Endothelial cell of umbilical vein (primary cell): Measurements from ENCODE around the gene MINPP1. TPM values are rescaled to one million over a fixed set of nuclear protein-coding genes. Genes with fewer than 3 reads are reported as not detected.

Experiments used
- BruUV-seq: library from RNA; stranded (reverse); fragments of 400-500 nt; replicated peaks from 2 replicates; lab custom pipeline; 2021; lab: Mats Ljungman, UMichigan
- CTCF ChIA-PET: fragments of 300-600, 350-600 bp; sonication (Branson Sonifier 250); formaldehyde crosslinking; loops from one replicate; lab custom pipeline; 2021; ENCODE audit warnings: antibody characterized with exemption, inconsistent platforms; lab: Charles Lee
- POLR2A ChIA-PET: fragments of 300-600, 350-600 bp; sonication (Branson Sonifier 250); formaldehyde crosslinking; loops from one replicate; lab custom pipeline; 2021; ENCODE audit warnings: antibody characterized with exemption, inconsistent platforms; lab: Charles Lee
- DNase-seq: peaks from one replicate; pipeline ENCODE4 v3.0.0-alpha.2; 2011; ENCODE audit warnings: low read depth, low spot score
- FAIRE-seq: peaks from 2 replicates; lab custom pipeline; 2011; peaks lifted over from hg19 to GRCh38; lab: Jason Lieb, UNC
- H2AFZ ChIP-seq: 2 replicates; pipeline ENCODE4 v1.6.0; 2012; ENCODE audit warnings: low read depth, low read length, control low read depth, inconsistent platforms
- H3K27ac ChIP-seq: 2 replicates; pipeline ENCODE4 v1.5.1; 2011; ENCODE audit warnings: low read depth, mild to moderate bottlenecking, control low read depth, low read length, moderate library complexity; ENCODE audit not compliant: insufficient read depth
- H3K27me3 ChIP-seq, 2 experiments: 2 replicates each; pipeline versions ENCODE4 v1.6.0 to v1.6.1; 2011; ENCODE audit warnings: low read length in 2 of 2, mixed read lengths in 1 of 2; ENCODE audit not compliant: control insufficient read depth in 2 of 2, insufficient read depth in 2 of 2
- H3K36me3 ChIP-seq, 2 experiments: 2 replicates in 1 of 2; 3 replicates in 1 of 2; pipeline ENCODE4 v1.5.1; 2011; ENCODE audit warnings: low read length in 2 of 2, mild to moderate bottlenecking in 1 of 2, moderate library complexity in 1 of 2; ENCODE audit not compliant: control insufficient read depth in 2 of 2, insufficient read depth in 2 of 2; ENCODE audit errors: extremely low read depth in 1 of 2
- H3K4me1 ChIP-seq: 3 replicates; pipeline ENCODE4 v1.5.1; 2011; ENCODE audit warnings: mild to moderate bottlenecking, low read length; ENCODE audit not compliant: control insufficient read depth, insufficient read depth; ENCODE audit errors: extremely low read depth
- H3K4me2 ChIP-seq: 2 replicates; pipeline ENCODE4 v1.6.1; 2011; ENCODE audit warnings: low read length, control low read depth, mixed read lengths; ENCODE audit not compliant: insufficient read depth
- H3K4me3 ChIP-seq, 3 experiments: fragments of 200-600 bp in 1 of 3; sonication (generic), shearing (Covaris generic) in 1 of 3; replicated peaks in 1 of 3; 2 replicates each; pipeline ENCODE4 v1.5.1; 2011 to 2016; ENCODE audit warnings: control low read depth in 3 of 3, low read length in 3 of 3, mild to moderate bottlenecking in 2 of 3, inconsistent platforms in 1 of 3, low read depth in 1 of 3, moderate library complexity in 1 of 3; ENCODE audit not compliant: insufficient read depth in 1 of 3
- H3K79me2 ChIP-seq: 2 replicates; pipeline ENCODE4 v1.6.0; 2012; ENCODE audit warnings: low read length, inconsistent platforms; ENCODE audit not compliant: control insufficient read depth, insufficient read depth
- H3K9ac ChIP-seq: replicated peaks from 2 replicates; pipeline ENCODE3; 2011; ENCODE audit warnings: low read length, control low read depth; ENCODE audit not compliant: insufficient read depth; ENCODE audit errors: extremely low read depth
- H3K9me1 ChIP-seq: replicated peaks from 3 replicates; pipeline ENCODE4 v1.6.0; 2011; ENCODE audit warnings: mild to moderate bottlenecking, low read length; ENCODE audit not compliant: control insufficient read depth, insufficient read depth; ENCODE audit errors: extremely low read depth
- H3K9me3 ChIP-seq: replicated peaks from 2 replicates; pipeline ENCODE4 v1.5.1; 2012; ENCODE audit warnings: low read length, inconsistent platforms; ENCODE audit not compliant: control insufficient read depth, insufficient read depth
- H4K20me1 ChIP-seq: replicated peaks from 2 replicates; pipeline ENCODE3; 2011; ENCODE audit warnings: mild to moderate bottlenecking, low read length; ENCODE audit not compliant: control insufficient read depth, insufficient read depth; ENCODE audit errors: extremely low read depth
- CTCF ChIP-seq, 2 donors: IDR thresholded peaks; 1 replicate in 1 of 2; 2 replicates in 1 of 2; pipeline ENCODE4 v1.5.1; 2011; ENCODE audit warnings: low read length in 2 of 2, mild to moderate bottlenecking in 2 of 2, moderate library complexity in 2 of 2, control low read depth in 1 of 2, inconsistent platforms in 1 of 2, low read depth in 1 of 2; ENCODE audit not compliant: insufficient read depth in 1 of 2; ENCODE audit errors: extremely low read depth in 1 of 2
- EZH2 ChIP-seq: IDR thresholded peaks from 2 replicates; pipeline ENCODE4 v1.6.1; 2012; ENCODE audit warnings: borderline replicate concordance, low read depth, mild to moderate bottlenecking, moderate library complexity, low read length, inconsistent platforms; ENCODE audit not compliant: severe bottlenecking
- FOS ChIP-seq: IDR thresholded peaks from 2 replicates; pipeline ENCODE4 v1.6.1; 2011; ENCODE audit warnings: mild to moderate bottlenecking, low read length, moderate library complexity, borderline replicate concordance; ENCODE audit not compliant: insufficient read depth
- GATA2 ChIP-seq: IDR thresholded peaks from 2 replicates; pipeline ENCODE4 v1.7.0; 2011; ENCODE audit warnings: low read depth, mild to moderate bottlenecking, moderate library complexity, mixed read lengths, low read length; ENCODE audit not compliant: insufficient read length, insufficient read depth
- JUN ChIP-seq: IDR thresholded peaks from 2 replicates; pipeline ENCODE4 v1.6.1; 2011; ENCODE audit warnings: borderline replicate concordance, low read depth; ENCODE audit not compliant: insufficient read length, insufficient read depth
- MAX ChIP-seq: IDR thresholded peaks from 2 replicates; pipeline ENCODE4 v1.6.1; 2011; ENCODE audit not compliant: insufficient read depth, insufficient read length
- MYC ChIP-seq: IDR thresholded peaks from one replicate; pipeline ENCODE4 v1.6.1; 2011; ENCODE audit warnings: mild to moderate bottlenecking, low read depth, low read length
- POLR2A ChIP-seq: IDR thresholded peaks from 2 replicates; pipeline ENCODE4 v1.6.1; 2012; ENCODE audit warnings: low read depth, mild to moderate bottlenecking, control low read depth, low read length
- POLR2AphosphoS5 ChIP-seq: IDR thresholded peaks from 2 replicates; pipeline ENCODE4 v1.6.1; 2012; ENCODE audit warnings: low read depth, mild to moderate bottlenecking, control low read depth, low read length, moderate library complexity; ENCODE audit not compliant: insufficient read depth
- dilution Hi-C: fragments of 300-500 bp; cut with MboI; formaldehyde crosslinking; loops from one replicate; pipeline ENCODE4 v1.15.0; 2019; ENCODE audit warnings: low sequenced_read_pairs; ENCODE audit not compliant: extremely low pct_ligation_motif_present
- intact Hi-C: fragments of 100-400 bp; cut with micrococcal nuclease; formaldehyde crosslinking; loops from one replicate; pipeline ENCODE4 v1.10.0; 2022
- polyA plus RNA-seq, 4 experiments: library from polyadenylated mRNA; depleted of rRNA in 3 of 4; stranded (reverse) in 3 of 4; unstranded in 1 of 4; fragments of >200 nt; gene quantifications; 2 replicates each; pipeline versions ENCODE4 v1.2.1 to v1.2.3, GENCODE V29; 2011 to 2012; ENCODE audit warnings: missing spikeins in 1 of 4
- total RNA-seq: library from RNA; stranded (reverse); gene quantifications from 2 replicates; pipeline ENCODE4 v1.2.3, GENCODE V29; 2021

MINPP1 gene
- total and polyA plus RNA-seq, 2 donors (not counting 3 experiments of a cell fraction or from before 2014, with no cell fraction given): 11.7 to 23.8 TPM

GRCh38 chr10:87538092-87539015 lies 33.7 kb downstream of the MINPP1 start:
- BruUV-seq: no TSS peak
- H2AFZ ChIP-seq: no peak overlapping the region
- no peaks in the 10 kb centered on the region for H3K36me3 ChIP-seq
- TF ChIP-seq POLR2AphosphoS5: no peak
- TF ChIP-seq GATA2: no peak
- TF ChIP-seq EZH2: no peak
- TF ChIP-seq POLR2A: no peak
- no peak for TF ChIP-seq FOS
- TF ChIP-seq MAX: no peak
- no peak for TF ChIP-seq CTCF (IDR thresholded peaks at IDR 0.05; ENCODE audit: extremely low read depth in 1 of 2, insufficient read depth in 1 of 2, low read depth in 1 of 2, low read length in 2 of 2)
- no peak for TF ChIP-seq JUN
- no peak for TF ChIP-seq MYC
- no peaks in the 10 kb centered on the region for H3K27me3 ChIP-seq
- H3K4me1 ChIP-seq: no peaks in the 10 kb centered on the region
- dilution Hi-C loops (no loop called here), intact Hi-C loops (loop anchor here (10.0 kb wide), 2 partner anchors 326 to 576 kb away; partner anchors contain the start of genes KLLN and PTEN)
- no peak overlapping the region for H3K4me2 ChIP-seq
- DNase-seq: no peak
- H3K9ac ChIP-seq: no peak overlapping the region
- H3K9me3 ChIP-seq: no peaks in the 10 kb centered on the region
- CTCF ChIA-PET: interaction anchor here (1.0 to 1.3 kb wide), 3 partner anchors 119 to 236 kb away, joined by 3 to 4 read pairs (median 3); no protein-coding TSS in a partner anchor
- POLR2A ChIA-PET: no interaction called here
- no peak for FAIRE-seq
- no peaks in the 10 kb centered on the region for H4K20me1 ChIP-seq
- H3K4me3 ChIP-seq: no peak overlapping the region
- H3K79me2 ChIP-seq: no peaks in the 10 kb centered on the region
- no peaks in the 10 kb centered on the region for H3K9me1 ChIP-seq
- no peak overlapping the region for H3K27ac ChIP-seq
